Measurements from ENCODE around the gene KCNIP4. TPM values are rescaled to one million over a fixed set of nuclear protein-coding genes. Genes with fewer than 3 reads are reported as not detected.

The KCNIP4 gene
- total and polyA plus RNA-seq, 2 experiments from 2014 or later = 0.14 to 0.63 TPM

GRCh38 chr4:21885770-21886169 lies 62.8 kb downstream of the KCNIP4 start (continued):
- TF ChIP-seq EZH2 (IDR thresholded peaks at IDR 0.05; ENCODE audit: low read depth, unreplicated experiment) (no peak), JUNB (IDR thresholded peaks at IDR 0.05; ENCODE audit: unreplicated experiment) (no peak), POLR2AphosphoS5 (IDR thresholded peaks at IDR 0.05; ENCODE audit: low read depth) (no peak), ZNF331 (CRISPR knock-in tag; IDR thresholded peaks at IDR 0.05; ENCODE audit: low read depth) (no peak), EZH2phosphoT487 (IDR thresholded peaks at IDR 0.05; ENCODE audit: unreplicated experiment) (no peak), ZNF114 (CRISPR knock-in tag; IDR thresholded peaks at IDR 0.05) (no peak), NANOG (IDR thresholded peaks at IDR 0.05; ENCODE audit: borderline replicate concordance) (no peak), STAT1 (IDR thresholded peaks at IDR 0.05; ENCODE audit: unreplicated experiment) (no peak), CREB1 (CRISPR knock-in tag; IDR thresholded peaks at IDR 0.05; ENCODE audit: low read depth) (no peak), REST (IDR thresholded peaks at IDR 0.05; ENCODE audit: unreplicated experiment) (no peak)

GRCh38 chr4:21885241-21885640 lies 63.3 kb downstream of the KCNIP4 start:
- Mint-ChIP-seq H3K27ac (no peak overlapping the region), H3K36me3 (ENCODE audit: low read depth) (no peaks in the 10 kb centered on the region), H3K4me1 (no peaks in the 10 kb centered on the region), H3K27me3 (ENCODE audit: insufficient read depth, low read depth, poor library complexity) (no peaks in the 10 kb centered on the region), H3K9me3 (no peaks in the 10 kb centered on the region), H3K4me3 (no peak overlapping the region)
- DNase-seq (ENCODE audit: low spot score) = no peak
- Histone ChIP-seq H3K79me2 (replicated peaks; ENCODE audit: insufficient read depth) (no peaks in the 10 kb centered on the region), H2AFZ (no peak overlapping the region), H3K9me2 (ENCODE audit: insufficient read depth) (no peaks in the 10 kb centered on the region), H3K4me2 (no peak overlapping the region), H3K4me3 (no peak overlapping the region), H3K36me3 (ENCODE audit: insufficient read depth) (no peaks in the 10 kb centered on the region), H3F3A (replicated peaks; ENCODE audit: low read depth) (no peaks in the 10 kb centered on the region), H3K27ac (ENCODE audit: low read depth) (no peak overlapping the region), H4K20me1 (replicated peaks; ENCODE audit: insufficient read depth) (no peaks in the 10 kb centered on the region), H3K27me3 (ENCODE audit: insufficient read depth) (no peaks in the 10 kb centered on the region), H3K4me1 (ENCODE audit: insufficient read depth) (no peaks in the 10 kb centered on the region)
- no peak for ATAC-seq
- no peak for TF ChIP-seq ZNF114 (CRISPR knock-in tag; IDR thresholded peaks at IDR 0.05)

- H4K20me1 ChIP-seq (replicated peaks; ENCODE audit: insufficient read depth) = no peaks in the 10 kb centered on the region
- Mint-ChIP-seq H3K27me3 (ENCODE audit: insufficient read depth, low read depth, poor library complexity) (no peaks in the 10 kb centered on the region), H3K9me3 (no peaks in the 10 kb centered on the region), H3K4me1 (no peaks in the 10 kb centered on the region), H3K4me3 (no peak overlapping the region), H3K36me3 (ENCODE audit: low read depth) (no peaks in the 10 kb centered on the region), H3K27ac (no peak overlapping the region)
- no peaks in the 10 kb centered on the region for H3K4me1 ChIP-seq (ENCODE audit: insufficient read depth)
- ATAC-seq = no peak
- H3F3A ChIP-seq (replicated peaks; ENCODE audit: low read depth) = no peaks in the 10 kb centered on the region
- DNase-seq (ENCODE audit: low spot score) = no peak
- H3K27me3 ChIP-seq (ENCODE audit: insufficient read depth) = no peaks in the 10 kb centered on the region
- H3K4me2 ChIP-seq = no peak overlapping the region
- no peak overlapping the region for H3K27ac ChIP-seq (ENCODE audit: low read depth)
- no peak overlapping the region for H2AFZ ChIP-seq
- H3K36me3 ChIP-seq (ENCODE audit: insufficient read depth) = no peaks in the 10 kb centered on the region
- H3K9me2 ChIP-seq (ENCODE audit: insufficient read depth) = no peaks in the 10 kb centered on the region
- no peaks in the 10 kb centered on the region for H3K79me2 ChIP-seq (replicated peaks; ENCODE audit: insufficient read depth)
- H3K4me3 ChIP-seq = no peak overlapping the region
- TF ChIP-seq CREB1 (CRISPR knock-in tag; IDR thresholded peaks at IDR 0.05; ENCODE audit: low read depth) (no peak), ZNF462 (CRISPR knock-in tag; IDR thresholded peaks at IDR 0.05) (no peak)
Observed at GRCh38 chr4:21884615-21885014, 64.0 kb downstream of the KCNIP4 start.
